Measurements from ENCODE around the gene ARL4D.

DNA sequence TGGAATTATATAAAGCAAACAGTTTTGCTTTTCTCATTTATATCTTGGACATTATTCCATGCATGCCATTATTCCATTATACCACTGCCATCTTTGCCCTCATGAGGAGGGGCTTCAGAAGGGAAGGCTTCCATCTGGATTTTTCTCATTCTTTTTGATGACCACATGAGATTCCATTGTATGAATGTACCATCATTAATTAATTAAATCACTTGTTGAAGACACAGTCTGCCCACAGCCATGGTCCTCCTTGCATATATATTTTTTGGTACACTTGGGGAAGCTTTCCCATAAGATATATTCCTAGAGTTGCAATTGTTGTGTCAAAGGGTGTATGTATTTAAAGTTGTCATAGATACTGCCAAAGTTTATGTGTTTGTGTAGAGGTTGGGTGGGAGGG, 7.1 kb downstream of the ARL4D start:
- TF ChIP-seq, protein P1, sequence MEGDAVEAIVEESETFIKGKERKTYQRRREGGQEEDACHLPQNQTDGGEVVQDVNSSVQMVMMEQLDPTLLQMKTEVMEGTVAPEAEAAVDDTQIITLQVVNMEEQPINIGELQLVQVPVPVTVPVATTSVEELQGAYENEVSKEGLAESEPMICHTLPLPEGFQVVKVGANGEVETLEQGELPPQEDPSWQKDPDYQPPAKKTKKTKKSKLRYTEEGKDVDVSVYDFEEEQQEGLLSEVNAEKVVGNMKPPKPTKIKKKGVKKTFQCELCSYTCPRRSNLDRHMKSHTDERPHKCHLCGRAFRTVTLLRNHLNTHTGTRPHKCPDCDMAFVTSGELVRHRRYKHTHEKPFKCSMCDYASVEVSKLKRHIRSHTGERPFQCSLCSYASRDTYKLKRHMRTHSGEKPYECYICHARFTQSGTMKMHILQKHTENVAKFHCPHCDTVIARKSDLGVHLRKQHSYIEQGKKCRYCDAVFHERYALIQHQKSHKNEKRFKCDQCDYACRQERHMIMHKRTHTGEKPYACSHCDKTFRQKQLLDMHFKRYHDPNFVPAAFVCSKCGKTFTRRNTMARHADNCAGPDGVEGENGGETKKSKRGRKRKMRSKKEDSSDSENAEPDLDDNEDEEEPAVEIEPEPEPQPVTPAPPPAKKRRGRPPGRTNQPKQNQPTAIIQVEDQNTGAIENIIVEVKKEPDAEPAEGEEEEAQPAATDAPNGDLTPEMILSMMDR (conservative IDR thresholded peaks at IDR 0.05) = no peak
- no peak for TF ChIP-seq ZFX (IDR thresholded peaks at IDR 0.05)

Data from C4-2B (cell line).